Brain microvascular endothelial cell (primary cell): ENCODE data around the gene ELOF1.

ENCODE experiments used
- DNase-seq: peaks from one replicate; pipeline ENCODE4 v3.0.0-alpha.2; 2020
- H3K27ac ChIP-seq: fragments of 250-450 bp; sonication (Bioruptor Pico); 2 replicates; pipeline ENCODE4 v1.5.1; 2020; ENCODE audit warnings: mild to moderate bottlenecking, moderate library complexity
- H3K27me3 ChIP-seq: fragments of 250-450 bp; sonication (Bioruptor Pico); replicated peaks from 2 replicates; pipeline ENCODE4 v1.5.1; 2020; ENCODE audit warnings: mild to moderate bottlenecking
- H3K36me3 ChIP-seq: fragments of 250-450 bp; sonication (Bioruptor Pico); replicated peaks from 2 replicates; pipeline ENCODE4 v1.5.1; 2020; ENCODE audit warnings: mild to moderate bottlenecking
- H3K4me3 ChIP-seq: 2 replicates; pipeline ENCODE4 v1.5.1; 2011; ENCODE audit warnings: low read depth, mild to moderate bottlenecking, control low read depth, low read length, moderate library complexity
- CTCF ChIP-seq: IDR thresholded peaks from 2 replicates; pipeline ENCODE4 v1.5.1; 2011; ENCODE audit warnings: low read depth, mild to moderate bottlenecking, moderate library complexity, low read length, control low read depth, inconsistent platforms; ENCODE audit errors: missing control alignments
- in situ Hi-C: cut with HindIII; loops from 2 replicates; pipeline ENCODE4 v1.10.0; 2017; ENCODE audit warnings: low sequenced_read_pairs, low pct_ligation_motif_present

Gene ELOF1

GRCh38 chr19:11539495-11540365 lies 19.3 kb downstream of the ELOF1 start:
- in situ Hi-C loops, result no loop called here
- Histone ChIP-seq H3K36me3 (no peaks in the 10 kb centered on the region), H3K27ac (no peak overlapping the region), H3K27me3 (no peaks in the 10 kb centered on the region), H3K4me3 (peak overlapping the region; percentile 36)
- DNase-seq, result peak; percentile 28
- no peak for TF ChIP-seq CTCF

GRCh38 chr19:11538232-11539036 lies 20.6 kb downstream of the ELOF1 start, which contains the start of gene CNN1:
CNN1 (plus strand) TSS chr19:11538851; CDS start chr19:11538928, 77 bp downstream.
- in situ Hi-C loops, result no loop called here
- no peak within 1 kb of the TSS for H3K27ac ChIP-seq
- peak; percentile 81 for DNase-seq
- H3K4me3 ChIP-seq, result peak within 1 kb of the TSS; percentile 30
- no peak for TF ChIP-seq CTCF
- H3K27me3 ChIP-seq, result no peaks in the 10 kb centered on the region
- no peaks in the 10 kb centered on the region for H3K36me3 ChIP-seq

- peak overlapping the region; percentile 37 for H3K4me3 ChIP-seq
- in situ Hi-C loops, result no loop called here
- H3K27me3 ChIP-seq, result no peaks in the 10 kb centered on the region
Observed at GRCh38 chr19:11535792-11536595, 23.0 kb downstream of the ELOF1 start.

GRCh38 chr19:11534948-11535347 lies 24.1 kb downstream of the ELOF1 start:
- Histone ChIP-seq H3K36me3 (no peaks in the 10 kb centered on the region), H3K27me3 (no peaks in the 10 kb centered on the region), H3K4me3 (no peak overlapping the region), H3K27ac (no peak overlapping the region)
- TF ChIP-seq CTCF, result no peak
- in situ Hi-C loops, result no loop called here
- no peak for DNase-seq

More at GRCh38 chr19:11535792-11536595, 23.0 kb downstream of the ELOF1 start:
- Histone ChIP-seq H3K36me3 (no peaks in the 10 kb centered on the region), H3K27ac (peak overlapping the region; percentile 80)
- DNase-seq, result peak; percentile 89
- peak; percentile 74 for TF ChIP-seq CTCF

- H3K27ac ChIP-seq, result no peak overlapping the region
- no peak for DNase-seq
- H3K4me3 ChIP-seq, result no peak overlapping the region
- no peaks in the 10 kb centered on the region for H3K27me3 ChIP-seq
- TF ChIP-seq CTCF, result no peak
- no peaks in the 10 kb centered on the region for H3K36me3 ChIP-seq
- in situ Hi-C loops, result no loop called here
Observed at GRCh38 chr19:11534538-11534937, 24.5 kb downstream of the ELOF1 start.
